Parathyroid adenoma (tissue), 2 donors: ENCODE measurements around the gene ISY1.
"Not testable (repeated sequence)": the region's sequence is repeated elsewhere in the genome, so short reads cannot be mapped to it uniquely, and the experiment has no call there.

Source experiments
- H2AFZ ChIP-seq: fragments of 300-600 bp; sonication (generic); one replicate; pipeline ENCODE4 v1.7.0; 2017; ENCODE audit warnings: antibody characterized with exemption, mild to moderate bottlenecking
- H3K27ac ChIP-seq: fragments of 300-600 bp; sonication (generic); one replicate; pipeline ENCODE4 v1.7.0; 2017
- H3K27me3 ChIP-seq: fragments of 300-600 bp; sonication (generic); one replicate; pipeline ENCODE4 v1.7.0; 2017; ENCODE audit warnings: low read length; ENCODE audit not compliant: control insufficient read depth, insufficient read depth
- H3K36me3 ChIP-seq: fragments of 300-600 bp; sonication (generic); one replicate; pipeline ENCODE4 v1.7.0; 2017; ENCODE audit warnings: low read length; ENCODE audit not compliant: control insufficient read depth, insufficient read depth
- H3K4me1 ChIP-seq: fragments of 300-600 bp; sonication (generic); one replicate; pipeline ENCODE4 v1.7.0; 2017; ENCODE audit warnings: control low read depth
- H3K4me2 ChIP-seq: fragments of 300-600 bp; sonication (generic); one replicate; pipeline ENCODE4 v1.7.0; 2017; ENCODE audit warnings: low read length
- H3K4me3 ChIP-seq: fragments of 300-600 bp; sonication (generic); one replicate; pipeline ENCODE4 v1.7.0; 2017; ENCODE audit warnings: low read depth, low read length
- H3K79me2 ChIP-seq: fragments of 300-600 bp; sonication (generic); one replicate; pipeline ENCODE4 v1.7.0; 2017; ENCODE audit warnings: control low read depth
- H3K9ac ChIP-seq: fragments of 300-600 bp; sonication (generic); one replicate; pipeline ENCODE4 v1.7.0; 2017; ENCODE audit warnings: mild to moderate bottlenecking
- H3K9me3 ChIP-seq: fragments of 300-600 bp; sonication (generic); one replicate; pipeline ENCODE4 v1.7.0; 2017; ENCODE audit warnings: low read length; ENCODE audit not compliant: control insufficient read depth
- TF ChIP-seq, protein P1 (sequence below): fragments of 300-600 bp; sonication (generic); IDR thresholded peaks from one replicate; pipeline ENCODE4 v1.7.0; 2017; ENCODE audit warnings: antibody characterized with exemption, mild to moderate bottlenecking
- donor health status: primary hyperparathyroidism.

ISY1 gene

DNA sequence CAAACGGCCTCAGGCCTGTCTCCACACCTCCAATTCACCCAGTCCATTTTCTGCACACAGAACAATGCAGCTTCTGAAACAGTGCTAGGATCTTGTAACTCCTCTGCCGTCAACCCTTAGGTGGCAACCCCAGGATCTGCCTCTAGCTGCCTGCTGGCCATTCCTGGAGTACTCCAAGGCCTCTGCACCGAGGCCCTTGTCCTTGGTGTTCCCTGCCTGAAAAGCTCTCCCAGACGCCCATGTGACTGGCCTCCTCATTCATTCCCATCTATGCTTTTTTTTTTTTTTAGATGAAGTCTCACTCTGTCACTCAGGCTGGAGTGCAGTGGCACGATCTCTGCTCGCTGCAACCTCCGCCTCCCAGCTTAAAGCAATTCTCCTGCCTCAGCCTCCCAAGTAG, 57.6 kb downstream of the ISY1 start:
- H3K4me2 ChIP-seq = no peak overlapping the region
- H3K4me3 ChIP-seq = no peak overlapping the region
- TF ChIP-seq, protein P1, sequence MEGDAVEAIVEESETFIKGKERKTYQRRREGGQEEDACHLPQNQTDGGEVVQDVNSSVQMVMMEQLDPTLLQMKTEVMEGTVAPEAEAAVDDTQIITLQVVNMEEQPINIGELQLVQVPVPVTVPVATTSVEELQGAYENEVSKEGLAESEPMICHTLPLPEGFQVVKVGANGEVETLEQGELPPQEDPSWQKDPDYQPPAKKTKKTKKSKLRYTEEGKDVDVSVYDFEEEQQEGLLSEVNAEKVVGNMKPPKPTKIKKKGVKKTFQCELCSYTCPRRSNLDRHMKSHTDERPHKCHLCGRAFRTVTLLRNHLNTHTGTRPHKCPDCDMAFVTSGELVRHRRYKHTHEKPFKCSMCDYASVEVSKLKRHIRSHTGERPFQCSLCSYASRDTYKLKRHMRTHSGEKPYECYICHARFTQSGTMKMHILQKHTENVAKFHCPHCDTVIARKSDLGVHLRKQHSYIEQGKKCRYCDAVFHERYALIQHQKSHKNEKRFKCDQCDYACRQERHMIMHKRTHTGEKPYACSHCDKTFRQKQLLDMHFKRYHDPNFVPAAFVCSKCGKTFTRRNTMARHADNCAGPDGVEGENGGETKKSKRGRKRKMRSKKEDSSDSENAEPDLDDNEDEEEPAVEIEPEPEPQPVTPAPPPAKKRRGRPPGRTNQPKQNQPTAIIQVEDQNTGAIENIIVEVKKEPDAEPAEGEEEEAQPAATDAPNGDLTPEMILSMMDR = no peak
- H3K27me3 ChIP-seq = no peaks in the 10 kb centered on the region
- H3K9ac ChIP-seq = no peak overlapping the region
- no peak overlapping the region for H3K27ac ChIP-seq
- no peaks in the 10 kb centered on the region for H3K4me1 ChIP-seq
- no peaks in the 10 kb centered on the region for H3K9me3 ChIP-seq
- H3K36me3 ChIP-seq = no peaks in the 10 kb centered on the region
- no peak overlapping the region for H2AFZ ChIP-seq
- H3K79me2 ChIP-seq = peaks cover 65% of the 10 kb centered on the region

DNA sequence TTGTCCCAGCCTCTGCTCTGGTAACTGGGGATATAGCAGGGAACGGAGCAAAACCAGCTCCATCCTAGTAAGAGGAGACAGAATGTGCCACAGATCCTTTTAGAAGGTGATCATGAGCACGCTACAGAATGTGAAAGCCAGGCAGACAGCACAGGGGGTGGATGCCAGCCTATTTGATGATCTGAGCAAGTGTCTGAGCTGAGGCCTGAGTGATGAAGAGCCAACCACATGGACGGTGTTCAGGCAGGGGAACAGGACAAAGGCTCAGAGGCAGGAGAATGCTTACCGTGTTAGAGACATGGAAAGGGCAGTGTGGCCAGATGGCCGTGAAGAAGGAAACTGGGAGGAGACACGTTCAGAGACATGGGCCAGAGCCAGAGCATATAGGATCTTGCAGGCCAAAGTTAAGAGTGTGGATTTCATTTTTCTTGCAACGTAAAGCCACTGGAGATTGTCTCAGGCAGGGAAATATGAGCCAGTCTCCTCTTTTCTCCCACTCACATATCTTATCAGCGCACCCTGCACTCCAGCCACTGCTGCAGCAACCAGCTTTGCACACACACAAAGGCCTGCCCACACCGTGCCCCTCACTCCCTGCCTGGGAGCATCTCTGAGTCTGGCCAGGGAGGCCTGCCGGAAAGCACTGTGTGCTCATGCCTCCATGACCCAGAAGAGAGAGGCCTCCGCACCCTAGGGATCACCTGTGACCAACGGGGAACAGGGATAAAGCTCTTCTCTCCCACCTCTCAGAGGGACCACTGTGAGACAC, 59.3 kb downstream of the ISY1 start:
- Histone ChIP-seq H3K9me3 (no peaks in the 10 kb centered on the region), H3K9ac (no peak overlapping the region), H3K27ac (no peak overlapping the region), H3K36me3 (no peaks in the 10 kb centered on the region), H3K79me2 (peaks cover 61% of the 10 kb centered on the region), H3K27me3 (no peaks in the 10 kb centered on the region), H3K4me1 (no peaks in the 10 kb centered on the region), H2AFZ (no peak overlapping the region), H3K4me3 (no peak overlapping the region), H3K4me2 (no peak overlapping the region)
- TF ChIP-seq, protein P1 = no peak

DNA sequence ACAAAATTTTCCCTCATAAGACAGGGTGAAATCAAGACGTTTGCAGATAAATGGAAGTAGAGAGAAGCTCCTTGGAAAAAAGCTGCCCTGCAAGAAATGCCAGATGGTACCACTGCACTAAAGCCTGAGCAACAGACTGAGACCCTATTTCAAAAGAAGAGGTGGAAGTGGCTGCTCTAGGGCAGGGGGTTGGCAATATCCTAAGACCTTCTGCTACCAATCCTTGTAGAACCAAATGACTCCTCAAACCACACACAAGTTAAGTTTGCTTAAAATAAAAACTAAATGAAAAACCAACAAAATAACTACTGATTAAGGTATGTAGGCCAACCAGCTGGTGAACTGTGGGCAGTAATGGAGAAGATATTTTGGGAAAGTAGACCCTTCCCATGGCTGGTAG, 60.6 kb downstream of the ISY1 start:
- H3K36me3 ChIP-seq = no peaks in the 10 kb centered on the region
- no peaks in the 10 kb centered on the region for H3K9me3 ChIP-seq
- no peaks in the 10 kb centered on the region for H3K27me3 ChIP-seq
- no peak overlapping the region for H3K4me3 ChIP-seq
- peaks cover 57% of the 10 kb centered on the region for H3K79me2 ChIP-seq
- H2AFZ ChIP-seq = no peak overlapping the region
- TF ChIP-seq, protein P1 = no peak
- no peak overlapping the region for H3K4me2 ChIP-seq
- H3K27ac ChIP-seq = no peak overlapping the region
- H3K4me1 ChIP-seq = no peaks in the 10 kb centered on the region
- H3K9ac ChIP-seq = no peak overlapping the region

DNA sequence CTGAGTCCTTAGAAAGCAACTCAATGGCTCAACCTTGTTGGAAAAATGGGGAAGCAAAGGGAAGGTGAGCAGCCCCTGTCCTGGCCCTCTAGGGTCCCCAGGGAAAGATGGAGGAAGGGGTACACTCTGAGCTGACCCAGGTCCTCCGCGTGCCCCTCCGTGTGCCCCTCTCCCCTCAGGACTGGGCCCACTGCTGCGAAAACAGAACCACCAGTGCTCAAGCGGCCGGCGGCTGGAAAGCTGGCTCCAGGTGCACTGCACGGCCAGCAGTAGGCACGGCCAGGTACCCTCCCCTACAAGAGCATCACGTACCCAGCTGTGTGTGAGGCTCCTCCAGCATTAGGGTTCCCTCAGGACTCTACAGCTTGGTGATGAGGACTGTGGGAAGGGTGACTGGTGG, 65.6 kb downstream of the ISY1 start:
- TF ChIP-seq, protein P1 = no peak
- Histone ChIP-seq H3K9ac (no peak overlapping the region), H3K79me2 (peaks cover 20% of the 10 kb centered on the region), H3K4me1 (no peaks in the 10 kb centered on the region), H3K36me3 (no peaks in the 10 kb centered on the region), H3K4me2 (no peak overlapping the region), H3K27me3 (no peaks in the 10 kb centered on the region), H3K27ac (no peak overlapping the region), H3K4me3 (no peak overlapping the region), H2AFZ (no peak overlapping the region), H3K9me3 (no peaks in the 10 kb centered on the region)

DNA sequence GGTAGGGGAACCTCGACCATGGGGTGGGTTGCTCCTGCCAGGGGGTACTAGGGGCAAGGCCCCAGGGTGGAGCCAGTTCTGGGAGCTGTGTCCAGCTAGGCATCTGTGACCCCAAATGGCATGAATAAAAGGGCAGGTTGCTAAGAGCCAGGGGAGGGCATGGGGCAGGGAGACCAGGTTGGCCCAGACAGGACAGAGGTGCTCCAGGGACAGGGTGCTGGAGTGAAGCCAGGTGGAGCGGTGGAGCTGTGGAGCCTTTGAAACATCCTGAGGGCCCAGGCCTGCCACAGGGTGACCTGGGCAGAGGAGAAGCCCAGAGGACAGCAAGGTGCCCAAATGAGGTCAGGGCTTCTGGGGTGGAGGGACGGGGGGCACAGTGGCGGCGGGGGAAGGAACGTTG, 72.6 kb downstream of the ISY1 start:
- H2AFZ ChIP-seq, H3K27ac ChIP-seq, H3K4me3 ChIP-seq, H3K4me1 ChIP-seq, H3K27me3 ChIP-seq, H3K36me3 ChIP-seq, H3K9ac ChIP-seq, H3K79me2 ChIP-seq, H3K4me2 ChIP-seq, H3K9me3 ChIP-seq: not testable (repeated sequence)

DNA sequence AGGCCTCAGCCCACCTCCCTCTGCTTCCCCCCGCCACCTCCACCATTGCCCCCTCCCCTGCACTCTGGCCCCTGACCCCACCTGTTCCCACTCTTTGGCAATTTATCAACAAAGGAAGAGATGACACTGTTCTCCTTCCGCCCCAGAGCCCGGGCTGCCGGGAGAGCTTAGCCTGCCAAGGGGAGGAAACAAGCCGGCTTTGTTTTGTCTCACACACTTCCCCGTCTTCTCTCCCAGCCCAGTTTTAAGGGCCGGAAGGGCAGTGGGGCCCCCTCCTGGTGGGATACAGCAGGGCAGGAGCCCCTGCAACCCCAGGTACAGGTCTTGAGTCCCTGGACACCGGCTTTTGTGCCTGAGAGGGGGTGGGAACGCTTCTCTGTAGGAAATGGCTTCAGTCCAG, 73.0 kb downstream of the ISY1 start:
- H3K27me3 ChIP-seq, H3K4me2 ChIP-seq: not testable (repeated sequence)

More for the DNA sequence above, 73.0 kb downstream of the ISY1 start:
- H3K9me3 ChIP-seq, H3K9ac ChIP-seq, H3K4me1 ChIP-seq, H2AFZ ChIP-seq, H3K4me3 ChIP-seq, H3K36me3 ChIP-seq, H3K79me2 ChIP-seq, H3K27ac ChIP-seq: not testable (repeated sequence)
